OCI-LY1 (cell line): ENCODE measurements around the gene LIPG.

Source experiments
- CTCF ChIP-seq: fragments of 200-600 bp; sonication (generic), shearing (Covaris generic); IDR thresholded peaks from 2 replicates; pipeline ENCODE4 v1.5.1; 2017; ENCODE audit warnings: mild to moderate bottlenecking, antibody characterized with exemption, low read length, moderate library complexity, mixed read lengths
- EZH2 ChIP-seq: fragments of 200-600 bp; sonication (generic), shearing (Covaris generic); IDR thresholded peaks from 2 replicates; pipeline ENCODE4 v1.8.0; 2017; ENCODE audit warnings: borderline replicate concordance, mixed run types, mild to moderate bottlenecking, antibody characterized with exemption, low read length, moderate library complexity, mixed read lengths

- TF ChIP-seq CTCF (no peak), EZH2 (no peak)
Observed at GRCh38 chr18:49638209-49638785, 76.4 kb downstream of the LIPG start.
